K562 (cell line): ENCODE measurements around the gene DCTN2. TPM values are rescaled to one million over a fixed set of nuclear protein-coding genes. Genes with fewer than 3 reads are reported as not detected.

Experiments used
- ARID1B ChIP-seq: fragments of 450-650 bp; IDR thresholded peaks from 2 replicates; pipeline ENCODE4 v1.6.1; 2016; ENCODE audit warnings: antibody characterized with exemption, mild to moderate bottlenecking, inconsistent platforms
- CCAR2 ChIP-seq: fragments of 200-400 bp; formaldehyde crosslinking; IDR thresholded peaks from 2 replicates; pipeline ENCODE4 v1.6.1; 2017; ENCODE audit warnings: mild to moderate bottlenecking, low read depth, low read length
- CREB1 ChIP-seq, 2 experiments: sonication (generic) in 1 of 2; formaldehyde crosslinking in 1 of 2; IDR thresholded peaks; 2 replicates each; pipeline versions ENCODE4 v1.6.1 to v1.8.0; 2012 to 2022; ENCODE audit warnings: inconsistent platforms in 1 of 2, mild to moderate bottlenecking in 1 of 2, missing genetic modification reagents in 1 of 2, moderate library complexity in 1 of 2
- ELF1 ChIP-seq: fragments of 200-800 bp; sonication (Bioruptor generic); IDR thresholded peaks from 2 replicates; pipeline ENCODE4 v1.6.1; 2016; ENCODE audit warnings: missing genetic modification characterization, missing compliant biosample characterization
- ERF ChIP-seq: fragments of 450-650 bp; formaldehyde crosslinking; IDR thresholded peaks from 2 replicates; pipeline ENCODE4 v1.4.0; 2020; ENCODE audit warnings: mild to moderate bottlenecking, mixed read lengths
- FOXK1 ChIP-seq: sonication (generic); formaldehyde crosslinking; IDR thresholded peaks from 2 replicates; pipeline ENCODE4 v1.8.0; 2022; ENCODE audit warnings: missing genetic modification reagents, mild to moderate bottlenecking, borderline replicate concordance
- MAFF ChIP-seq: IDR thresholded peaks from 2 replicates; pipeline ENCODE4 v1.6.1; 2012; ENCODE audit warnings: low read length, improper control_type of control experiment
- MBD1 ChIP-seq: fragments of 250-450 bp; sonication (Bioruptor Pico); IDR thresholded peaks from 2 replicates; pipeline ENCODE4 v1.8.0; 2022; ENCODE audit warnings: inconsistent platforms
- MXI1 ChIP-seq: IDR thresholded peaks from 2 replicates; pipeline ENCODE4 v1.6.1; 2011; ENCODE audit warnings: low read depth, mild to moderate bottlenecking, improper control_type of control experiment, low read length
- RCOR1 ChIP-seq, 2 experiments: IDR thresholded peaks; 2 replicates each; pipeline ENCODE4 v1.6.1; 2012; ENCODE audit warnings: low read depth in 2 of 2, low read length in 2 of 2, borderline replicate concordance in 1 of 2, improper control_type of control experiment in 1 of 2
- SLC30A9 ChIP-seq: fragments of 250-450 bp; sonication (Bioruptor Pico); IDR thresholded peaks from 2 replicates; pipeline ENCODE4 v1.8.0; 2022; ENCODE audit warnings: mild to moderate bottlenecking, moderate library complexity
- TOE1 ChIP-seq, 2 experiments: fragments of 450-650 bp in 1 of 2; sonication (generic) in 1 of 2; formaldehyde crosslinking in 1 of 2; IDR thresholded peaks; 2 replicates each; pipeline versions ENCODE4 v1.7.1 to v1.8.0; 2016 to 2022; ENCODE audit warnings: borderline replicate concordance in 2 of 2, mild to moderate bottlenecking in 2 of 2, antibody characterized with exemption in 1 of 2, inconsistent platforms in 1 of 2, low read depth in 1 of 2, missing genetic modification reagents in 1 of 2, moderate library complexity in 1 of 2
- ZBTB5 ChIP-seq: fragments of 450-650 bp; IDR thresholded peaks from 2 replicates; pipeline ENCODE4 v1.6.1; 2017; ENCODE audit warnings: antibody characterized with exemption
- polyA plus RNA-seq, 8 experiments: library from polyadenylated mRNA; depleted of rRNA in 4 of 8; stranded (reverse) in 5 of 8; unstranded in 3 of 8; fragments of >200 nt; fragmentation: Nextera tagmentation in 2 of 8; fragmentation: Illumina TruSeq in 1 of 8; extraction: Ambion mirVana in 2 of 8; extraction: Trizol in 1 of 8; gene quantifications; 2 replicates each; pipeline versions ENCODE4 v1.2.1 to v1.2.3, GENCODE V29; 2011 to 2014; ENCODE audit warnings: inconsistent platforms in 1 of 8, missing spikeins in 1 of 8
- total RNA-seq, 7 experiments: library from RNA; depleted of rRNA in 6 of 7; stranded (reverse); fragments of >200 nt in 6 of 7; fragmentation: Illumina TruSeq in 2 of 7; extraction: Trizol in 2 of 7; gene quantifications; 2 replicates each; pipeline versions ENCODE4 v1.2.1 to v1.2.3, GENCODE V29; 2011 to 2021; ENCODE audit warnings: low replicate concordance in 1 of 7
- TF ChIP-seq, protein P1 (sequence below), 2 experiments: IDR thresholded peaks; 2 replicates each; pipeline ENCODE4 v1.6.1; 2012; ENCODE audit warnings: improper control_type of control experiment in 2 of 2, low read depth in 2 of 2, low read length in 2 of 2, borderline replicate concordance in 1 of 2
- TF ChIP-seq, protein P2 (sequence below): IDR thresholded peaks from 2 replicates; pipeline ENCODE4 v1.6.1; 2016; ENCODE audit warnings: missing genetic modification characterization, missing compliant biosample characterization
- TF ChIP-seq, protein P3 (sequence below): conservative IDR thresholded peaks from 2 replicates; pipeline ENCODE4 v1.6.1; 2011; ENCODE audit warnings: low read depth, mild to moderate bottlenecking, low read length; ENCODE audit not compliant: control insufficient read depth

Gene DCTN2
- total and polyA plus RNA-seq, 9 of the 15 experiments (the other 6 are each of a cell fraction or from before 2014, with no cell fraction given) = 43.6 to 270 (median 125) TPM

DNA sequence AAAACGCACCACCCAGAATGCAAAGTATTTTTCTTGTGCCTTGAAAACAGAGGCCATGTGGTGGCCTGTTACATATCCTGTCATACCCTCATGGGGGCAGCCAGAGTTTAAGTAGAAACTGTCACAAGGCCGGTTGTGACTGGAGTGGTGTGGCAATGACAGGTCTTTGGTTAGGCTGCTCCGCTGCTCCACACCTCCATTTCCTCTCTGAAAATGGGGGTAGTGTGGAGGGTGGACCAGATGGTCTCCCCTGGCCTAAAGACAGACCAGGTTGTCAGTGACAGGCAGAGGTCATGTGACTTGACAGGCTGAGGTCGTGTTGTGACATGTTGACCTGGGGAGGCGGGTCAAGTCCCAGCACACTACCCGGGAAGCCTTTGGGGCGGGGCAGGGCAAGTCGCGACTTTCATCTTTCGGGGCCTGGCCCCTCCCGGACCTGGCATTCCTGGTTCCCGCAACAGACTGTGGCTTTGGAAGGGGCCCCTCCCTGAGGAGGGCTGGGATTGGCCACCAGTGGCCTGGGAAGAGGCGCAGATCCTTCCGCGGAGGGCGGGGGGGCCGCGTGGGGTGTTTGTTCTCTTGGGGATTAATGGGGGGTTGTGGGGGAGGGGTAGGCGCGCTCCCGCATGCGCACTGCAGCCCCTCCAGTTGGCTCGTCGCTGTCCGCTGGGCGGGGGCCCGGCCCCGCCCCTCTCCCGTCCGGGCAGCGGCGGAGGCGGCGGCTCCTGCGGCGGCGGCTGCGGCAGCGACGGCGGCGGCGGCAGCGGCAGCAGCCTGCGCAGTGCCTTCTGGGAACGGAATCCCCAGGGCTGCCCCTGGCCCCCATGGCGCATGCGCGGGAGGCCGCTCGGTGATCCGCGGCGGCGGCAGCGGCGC lies 24.7 kb downstream of the DCTN2 start, which contains the start of gene MBD6 (continued):
- TF ChIP-seq, protein P1, sequence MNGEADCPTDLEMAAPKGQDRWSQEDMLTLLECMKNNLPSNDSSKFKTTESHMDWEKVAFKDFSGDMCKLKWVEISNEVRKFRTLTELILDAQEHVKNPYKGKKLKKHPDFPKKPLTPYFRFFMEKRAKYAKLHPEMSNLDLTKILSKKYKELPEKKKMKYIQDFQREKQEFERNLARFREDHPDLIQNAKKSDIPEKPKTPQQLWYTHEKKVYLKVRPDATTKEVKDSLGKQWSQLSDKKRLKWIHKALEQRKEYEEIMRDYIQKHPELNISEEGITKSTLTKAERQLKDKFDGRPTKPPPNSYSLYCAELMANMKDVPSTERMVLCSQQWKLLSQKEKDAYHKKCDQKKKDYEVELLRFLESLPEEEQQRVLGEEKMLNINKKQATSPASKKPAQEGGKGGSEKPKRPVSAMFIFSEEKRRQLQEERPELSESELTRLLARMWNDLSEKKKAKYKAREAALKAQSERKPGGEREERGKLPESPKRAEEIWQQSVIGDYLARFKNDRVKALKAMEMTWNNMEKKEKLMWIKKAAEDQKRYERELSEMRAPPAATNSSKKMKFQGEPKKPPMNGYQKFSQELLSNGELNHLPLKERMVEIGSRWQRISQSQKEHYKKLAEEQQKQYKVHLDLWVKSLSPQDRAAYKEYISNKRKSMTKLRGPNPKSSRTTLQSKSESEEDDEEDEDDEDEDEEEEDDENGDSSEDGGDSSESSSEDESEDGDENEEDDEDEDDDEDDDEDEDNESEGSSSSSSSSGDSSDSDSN (IDR thresholded peaks at IDR 0.05; ENCODE audit: borderline replicate concordance in 1 of 2, low read depth in 2 of 2, low read length in 2 of 2) = no peak
- peak; percentile 73 for TF ChIP-seq ARID1B
- no peak for TF ChIP-seq ZBTB5
- 0 out of 4 replicates have a peak, but pooled peaks of 1 of the 2 experiments have one; percentile 10 for TF ChIP-seq RCOR1 (IDR thresholded peaks at IDR 0.05; ENCODE audit: borderline replicate concordance in 1 of 2, low read depth in 2 of 2, low read length in 2 of 2)
- TF ChIP-seq ERF (CRISPR knock-in tag) = peak; percentile 51; the same call in 1 of the 2 replicates
- peak; percentile 99 for TF ChIP-seq TOE1 (IDR thresholded peaks at IDR 0.05; ENCODE audit: borderline replicate concordance)
- TF ChIP-seq TOE1 (CRISPR knock-in tag; IDR thresholded peaks at IDR 0.05; ENCODE audit: borderline replicate concordance, low read depth) = no peak
- peak; percentile 44 for TF ChIP-seq CREB1 (IDR thresholded peaks at IDR 0.05)
- peak; percentile 61 for TF ChIP-seq CREB1 (CRISPR knock-in tag; IDR thresholded peaks at IDR 0.05)
- peak; percentile 44 for TF ChIP-seq MXI1
- 0 out of 2 replicates have a peak, but pooled peaks have one; percentile 40 for TF ChIP-seq SLC30A9 (CRISPR knock-in tag)
- peak; percentile 66 for TF ChIP-seq ELF1 (tag)
- TF ChIP-seq MAFF = no peak
- TF ChIP-seq, protein P2, sequence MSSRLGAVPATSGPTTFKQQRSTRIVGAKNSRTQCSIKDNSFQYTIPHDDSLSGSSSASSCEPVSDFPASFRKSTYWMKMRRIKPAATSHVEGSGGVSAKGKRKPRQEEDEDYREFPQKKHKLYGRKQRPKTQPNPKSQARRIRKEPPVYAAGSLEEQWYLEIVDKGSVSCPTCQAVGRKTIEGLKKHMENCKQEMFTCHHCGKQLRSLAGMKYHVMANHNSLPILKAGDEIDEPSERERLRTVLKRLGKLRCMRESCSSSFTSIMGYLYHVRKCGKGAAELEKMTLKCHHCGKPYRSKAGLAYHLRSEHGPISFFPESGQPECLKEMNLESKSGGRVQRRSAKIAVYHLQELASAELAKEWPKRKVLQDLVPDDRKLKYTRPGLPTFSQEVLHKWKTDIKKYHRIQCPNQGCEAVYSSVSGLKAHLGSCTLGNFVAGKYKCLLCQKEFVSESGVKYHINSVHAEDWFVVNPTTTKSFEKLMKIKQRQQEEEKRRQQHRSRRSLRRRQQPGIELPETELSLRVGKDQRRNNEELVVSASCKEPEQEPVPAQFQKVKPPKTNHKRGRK (tag) = no peak
- no peak for TF ChIP-seq MBD1
- peak; percentile 75; the same call in 1 of the 2 replicates for TF ChIP-seq FOXK1 (CRISPR knock-in tag)
- TF ChIP-seq, protein P3, sequence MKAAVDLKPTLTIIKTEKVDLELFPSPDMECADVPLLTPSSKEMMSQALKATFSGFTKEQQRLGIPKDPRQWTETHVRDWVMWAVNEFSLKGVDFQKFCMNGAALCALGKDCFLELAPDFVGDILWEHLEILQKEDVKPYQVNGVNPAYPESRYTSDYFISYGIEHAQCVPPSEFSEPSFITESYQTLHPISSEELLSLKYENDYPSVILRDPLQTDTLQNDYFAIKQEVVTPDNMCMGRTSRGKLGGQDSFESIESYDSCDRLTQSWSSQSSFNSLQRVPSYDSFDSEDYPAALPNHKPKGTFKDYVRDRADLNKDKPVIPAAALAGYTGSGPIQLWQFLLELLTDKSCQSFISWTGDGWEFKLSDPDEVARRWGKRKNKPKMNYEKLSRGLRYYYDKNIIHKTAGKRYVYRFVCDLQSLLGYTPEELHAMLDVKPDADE = peak; percentile 71
- TF ChIP-seq CCAR2 = no peak
